ENCODE results near the gene BMERB1.

The BMERB1 gene

DNA sequence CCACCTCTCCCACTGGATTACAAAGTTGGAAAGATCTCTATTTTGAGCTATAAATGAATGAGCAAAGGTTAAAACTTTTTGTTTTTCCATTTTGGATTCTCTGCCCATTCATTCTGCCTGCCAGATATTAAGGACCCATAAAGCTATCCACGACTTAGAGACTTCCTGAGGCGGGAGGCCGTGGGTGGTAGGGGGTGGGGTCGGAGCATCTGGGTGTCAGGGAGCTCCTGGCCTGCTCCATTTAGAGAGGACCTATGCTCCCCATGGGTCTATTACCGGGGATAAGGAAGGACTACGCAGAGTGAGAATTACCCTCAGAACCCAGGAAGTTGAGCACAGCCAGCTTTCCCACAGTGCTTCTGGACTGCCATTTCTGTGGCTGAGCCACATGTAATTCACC is 162.7 kb downstream of the BMERB1 start:
- peaks cover 13% of the 10 kb centered on the region for H3K4me1 ChIP-seq (ENCODE audit: control insufficient read depth, insufficient read depth, low read length)
- no peak overlapping the region for H3K4me3 ChIP-seq (ENCODE audit: low read depth, low read length)
- no peak overlapping the region for H3K9ac ChIP-seq (ENCODE audit: low read length)
- H3K36me3 ChIP-seq (ENCODE audit: control insufficient read depth, insufficient read depth, low read length): peaks cover 70% of the 10 kb centered on the region
- H3K9me3 ChIP-seq (ENCODE audit: control insufficient read depth, insufficient read depth, low read depth, low read length): no peaks in the 10 kb centered on the region
- H3K27ac ChIP-seq (ENCODE audit: low read depth, low read length): no peak overlapping the region
- no peaks in the 10 kb centered on the region for H3K27me3 ChIP-seq (ENCODE audit: control insufficient read depth, insufficient read depth, low read length)

DNA sequence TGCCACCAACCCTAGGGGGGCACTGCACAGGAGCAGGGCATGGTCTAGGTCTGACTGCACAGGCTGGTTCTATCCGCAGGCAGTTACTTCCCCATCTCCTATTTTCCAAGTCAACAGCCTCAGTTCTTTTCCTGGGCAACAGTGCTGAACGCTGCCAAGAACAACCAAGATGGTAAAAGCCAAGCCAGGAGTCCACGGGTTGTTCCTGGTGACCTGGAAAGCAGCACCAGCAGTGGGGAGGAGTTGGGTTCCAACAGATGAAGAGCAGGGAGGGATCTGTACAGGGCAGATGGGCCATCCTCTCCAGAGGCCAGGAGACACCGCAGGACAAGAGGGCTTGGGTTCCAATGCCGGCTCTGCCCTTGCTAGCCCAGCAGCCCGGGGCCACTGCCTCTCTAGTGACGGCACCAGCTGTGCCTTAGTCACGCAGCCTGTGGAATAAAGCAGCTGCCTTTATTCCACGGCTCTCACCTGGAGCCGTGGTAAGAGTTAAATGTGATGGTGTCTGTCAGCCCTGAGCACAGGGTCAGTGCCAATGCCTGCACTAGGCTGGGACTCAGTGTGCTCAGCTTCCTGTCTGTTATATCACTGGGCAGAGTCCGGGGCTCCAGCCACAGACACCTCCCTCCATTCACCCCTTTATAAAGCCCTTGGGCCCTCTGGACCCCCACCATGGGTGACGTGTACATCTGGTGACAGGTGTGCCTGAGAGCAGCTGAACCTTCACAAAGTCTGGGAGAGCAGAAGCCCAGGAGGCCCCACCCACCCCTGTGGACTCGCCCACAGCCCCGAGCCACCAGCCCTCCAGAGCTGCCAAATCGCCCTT is 163.6 kb downstream of the BMERB1 start:
- H3K36me3 ChIP-seq (ENCODE audit: control insufficient read depth, insufficient read depth, low read length): peaks cover 79% of the 10 kb centered on the region
- H3K4me3 ChIP-seq (ENCODE audit: low read depth, low read length): no peak overlapping the region
- H3K27me3 ChIP-seq (ENCODE audit: control insufficient read depth, insufficient read depth, low read length): no peaks in the 10 kb centered on the region
- H3K27ac ChIP-seq (ENCODE audit: low read depth, low read length): no peak overlapping the region
- H3K9me3 ChIP-seq (ENCODE audit: control insufficient read depth, insufficient read depth, low read depth, low read length): no peaks in the 10 kb centered on the region
- H3K4me1 ChIP-seq (ENCODE audit: control insufficient read depth, insufficient read depth, low read length): peaks cover 8% of the 10 kb centered on the region
- H3K9ac ChIP-seq (ENCODE audit: low read length): no peak overlapping the region

DNA sequence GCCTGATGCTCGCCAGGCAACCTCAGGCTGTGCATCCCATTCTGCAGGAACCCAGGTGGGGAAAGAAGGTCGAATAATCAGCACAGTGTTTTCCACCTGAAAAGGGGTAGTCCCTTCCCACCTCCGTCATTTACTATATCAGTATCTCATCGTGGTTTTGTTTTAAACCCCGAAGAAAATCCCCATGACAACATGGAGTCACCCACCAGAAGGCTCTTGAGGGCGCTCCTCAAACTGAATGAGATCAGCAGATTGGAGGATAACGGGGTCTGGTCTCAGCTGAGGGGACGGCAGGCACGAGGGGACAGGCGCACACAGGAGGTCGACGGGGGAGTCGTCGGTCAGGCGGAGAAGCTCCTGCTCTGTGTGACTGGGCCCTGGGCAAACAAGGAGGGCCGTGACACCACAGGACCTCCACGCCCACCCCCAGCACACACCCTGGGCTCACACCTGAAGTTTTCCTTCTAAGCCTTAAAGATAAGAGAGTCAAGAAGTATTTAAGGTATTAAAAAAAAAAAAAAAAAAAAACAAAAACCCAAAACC is 164.3 kb downstream of the BMERB1 start:
- peaks cover 85% of the 10 kb centered on the region for H3K36me3 ChIP-seq (ENCODE audit: control insufficient read depth, insufficient read depth, low read length)

DNA sequence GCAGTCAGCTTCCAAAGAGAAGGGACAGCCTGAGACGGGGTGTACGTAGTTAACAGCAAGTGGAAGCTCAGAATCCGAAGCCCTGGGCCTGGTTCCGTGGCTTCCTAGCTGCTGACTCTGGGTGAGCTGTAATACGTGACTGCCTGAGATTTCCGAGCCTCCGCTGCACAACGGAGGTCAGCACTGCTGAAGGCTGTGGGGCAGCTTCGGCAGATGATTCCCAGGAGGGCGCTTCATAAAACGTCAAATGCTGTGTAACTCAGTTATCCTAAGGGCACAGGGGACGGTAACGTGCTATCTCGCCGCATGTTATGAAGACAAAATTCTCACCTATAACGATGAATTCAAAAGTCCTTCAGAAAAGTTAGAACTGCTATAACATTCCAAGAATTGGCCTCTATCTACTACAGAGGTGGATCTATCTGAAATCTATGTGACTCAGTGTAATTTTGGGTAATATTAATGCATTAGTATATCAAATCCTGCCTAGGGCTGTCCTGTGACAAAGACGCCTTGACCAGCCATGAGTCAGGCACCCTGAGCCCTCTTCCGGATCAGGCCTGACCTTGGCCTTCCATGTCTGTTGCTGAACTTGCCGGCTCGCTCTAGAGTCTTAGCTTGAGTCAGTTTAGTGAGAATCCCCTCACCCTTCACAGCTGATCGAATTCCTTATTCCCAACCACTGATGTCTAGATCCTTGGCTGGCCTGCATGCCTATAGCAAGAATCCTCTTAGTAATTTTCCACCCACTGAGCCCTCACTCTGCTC is 165.1 kb downstream of the BMERB1 start:
- Histone ChIP-seq H3K27ac (ENCODE audit: low read depth, low read length) (no peak overlapping the region), H3K36me3 (ENCODE audit: control insufficient read depth, insufficient read depth, low read length) (peaks cover 92% of the 10 kb centered on the region), H3K9ac (ENCODE audit: low read length) (no peak overlapping the region), H3K27me3 (ENCODE audit: control insufficient read depth, insufficient read depth, low read length) (no peaks in the 10 kb centered on the region), H3K9me3 (ENCODE audit: control insufficient read depth, insufficient read depth, low read depth, low read length) (no peaks in the 10 kb centered on the region), H3K4me3 (ENCODE audit: low read depth, low read length) (no peak overlapping the region), H3K4me1 (ENCODE audit: control insufficient read depth, insufficient read depth, low read length) (peaks cover 3% of the 10 kb centered on the region)

More for the DNA sequence above, 164.3 kb downstream of the BMERB1 start:
- Histone ChIP-seq H3K4me1 (ENCODE audit: control insufficient read depth, insufficient read depth, low read length) (peaks cover 3% of the 10 kb centered on the region), H3K4me3 (ENCODE audit: low read depth, low read length) (no peak overlapping the region), H3K27ac (ENCODE audit: low read depth, low read length) (no peak overlapping the region), H3K9me3 (ENCODE audit: control insufficient read depth, insufficient read depth, low read depth, low read length) (no peaks in the 10 kb centered on the region), H3K9ac (ENCODE audit: low read length) (no peak overlapping the region), H3K27me3 (ENCODE audit: control insufficient read depth, insufficient read depth, low read length) (no peaks in the 10 kb centered on the region)

DNA sequence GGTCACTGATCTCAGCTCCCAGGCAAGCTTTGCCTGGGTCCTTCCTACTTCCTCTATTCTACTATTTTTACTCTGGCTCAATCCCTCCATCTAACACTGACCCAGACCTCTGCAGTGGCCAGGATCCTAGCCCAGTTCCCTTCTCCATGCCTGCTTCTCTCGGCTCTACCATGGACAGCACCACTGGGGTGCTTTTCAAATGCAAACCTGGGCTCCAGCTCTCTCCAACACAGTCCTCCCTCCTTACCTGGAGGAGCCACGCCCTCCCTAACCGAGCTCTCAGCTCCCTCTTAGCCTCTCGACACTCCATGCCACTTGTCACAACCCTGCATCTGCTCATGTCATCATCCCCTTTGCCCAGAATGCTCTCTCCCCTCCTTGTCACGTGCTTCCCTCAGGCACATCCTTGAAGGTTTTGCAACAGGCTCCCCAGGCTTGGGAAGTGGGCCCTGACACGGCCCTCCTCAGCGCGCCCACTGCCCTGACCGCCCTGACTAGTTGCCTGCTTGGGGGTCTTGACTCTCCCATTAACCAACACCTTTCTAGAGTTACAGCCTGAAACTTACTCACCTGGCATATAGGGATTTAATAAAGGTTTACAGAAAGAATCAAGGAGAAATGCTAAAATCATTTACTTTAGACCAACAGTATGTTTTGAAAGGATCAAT is 167.0 kb downstream of the BMERB1 start:
- no peaks in the 10 kb centered on the region for H3K9me3 ChIP-seq (ENCODE audit: control insufficient read depth, insufficient read depth, low read depth, low read length)
- H3K36me3 ChIP-seq (ENCODE audit: control insufficient read depth, insufficient read depth, low read length): peaks cover 93% of the 10 kb centered on the region
- H3K9ac ChIP-seq (ENCODE audit: low read length): no peak overlapping the region
- no peak overlapping the region for H3K27ac ChIP-seq (ENCODE audit: low read depth, low read length)
- no peak overlapping the region for H3K4me3 ChIP-seq (ENCODE audit: low read depth, low read length)
- H3K4me1 ChIP-seq (ENCODE audit: control insufficient read depth, insufficient read depth, low read length): peaks cover 3% of the 10 kb centered on the region
- H3K27me3 ChIP-seq (ENCODE audit: control insufficient read depth, insufficient read depth, low read length): no peaks in the 10 kb centered on the region

DNA sequence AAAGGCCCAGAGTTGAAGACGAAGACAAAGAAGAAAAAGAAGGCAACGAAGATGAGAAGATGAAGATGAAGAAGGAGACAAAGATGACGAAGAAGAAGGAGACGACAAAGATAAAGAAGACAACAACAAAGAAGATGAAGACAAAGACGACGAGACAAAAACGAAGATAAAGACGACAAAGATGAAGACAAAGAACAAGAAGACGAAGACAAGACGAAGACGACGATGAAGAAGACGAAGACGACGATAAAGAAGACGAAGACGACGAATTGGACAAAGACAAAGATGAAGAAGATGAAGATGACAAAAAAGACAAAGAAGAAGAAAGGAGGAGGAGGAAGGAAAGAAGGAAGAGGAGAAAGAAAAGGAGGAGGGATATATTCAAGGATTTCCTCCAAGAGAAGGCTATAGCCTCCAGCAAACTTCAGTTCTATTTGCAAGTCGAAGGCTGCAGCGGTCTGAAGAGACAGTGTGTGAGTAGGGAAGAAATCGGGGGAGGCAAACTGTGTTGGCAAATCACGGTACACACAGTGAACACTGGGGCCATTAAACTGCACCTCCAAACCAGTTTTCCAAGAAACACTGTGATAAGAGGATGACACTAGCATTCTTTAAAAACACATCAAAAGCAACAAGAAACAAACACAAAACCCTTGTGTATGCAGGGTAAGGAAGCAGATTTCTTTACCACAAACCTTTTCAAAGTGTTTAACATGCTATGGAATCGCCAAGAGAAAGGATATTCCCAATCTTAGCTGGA is 168.1 kb downstream of the BMERB1 start:
- no peaks in the 10 kb centered on the region for H3K27me3 ChIP-seq (ENCODE audit: control insufficient read depth, insufficient read depth, low read length)
- peaks cover 3% of the 10 kb centered on the region for H3K4me1 ChIP-seq (ENCODE audit: control insufficient read depth, insufficient read depth, low read length)
- H3K4me3 ChIP-seq (ENCODE audit: low read depth, low read length): no peak overlapping the region
- H3K27ac ChIP-seq (ENCODE audit: low read depth, low read length): no peak overlapping the region
- H3K9me3 ChIP-seq (ENCODE audit: control insufficient read depth, insufficient read depth, low read depth, low read length): no peaks in the 10 kb centered on the region
- peaks cover 92% of the 10 kb centered on the region for H3K36me3 ChIP-seq (ENCODE audit: control insufficient read depth, insufficient read depth, low read length)
- H3K9ac ChIP-seq (ENCODE audit: low read length): no peak overlapping the region

GRCh38 chr16:15604460-15605440 is 170.4 kb downstream of the BMERB1 start:
- H3K4me1 ChIP-seq (ENCODE audit: control insufficient read depth, insufficient read depth, low read length): peaks cover 3% of the 10 kb centered on the region
- no peak overlapping the region for H3K4me3 ChIP-seq (ENCODE audit: low read depth, low read length)
- peaks cover 93% of the 10 kb centered on the region for H3K36me3 ChIP-seq (ENCODE audit: control insufficient read depth, insufficient read depth, low read length)
- H3K9ac ChIP-seq (ENCODE audit: low read length): no peak overlapping the region
- no peak overlapping the region for H3K27ac ChIP-seq (ENCODE audit: low read depth, low read length)
- no peaks in the 10 kb centered on the region for H3K27me3 ChIP-seq (ENCODE audit: control insufficient read depth, insufficient read depth, low read length)
- no peaks in the 10 kb centered on the region for H3K9me3 ChIP-seq (ENCODE audit: control insufficient read depth, insufficient read depth, low read depth, low read length)

DNA sequence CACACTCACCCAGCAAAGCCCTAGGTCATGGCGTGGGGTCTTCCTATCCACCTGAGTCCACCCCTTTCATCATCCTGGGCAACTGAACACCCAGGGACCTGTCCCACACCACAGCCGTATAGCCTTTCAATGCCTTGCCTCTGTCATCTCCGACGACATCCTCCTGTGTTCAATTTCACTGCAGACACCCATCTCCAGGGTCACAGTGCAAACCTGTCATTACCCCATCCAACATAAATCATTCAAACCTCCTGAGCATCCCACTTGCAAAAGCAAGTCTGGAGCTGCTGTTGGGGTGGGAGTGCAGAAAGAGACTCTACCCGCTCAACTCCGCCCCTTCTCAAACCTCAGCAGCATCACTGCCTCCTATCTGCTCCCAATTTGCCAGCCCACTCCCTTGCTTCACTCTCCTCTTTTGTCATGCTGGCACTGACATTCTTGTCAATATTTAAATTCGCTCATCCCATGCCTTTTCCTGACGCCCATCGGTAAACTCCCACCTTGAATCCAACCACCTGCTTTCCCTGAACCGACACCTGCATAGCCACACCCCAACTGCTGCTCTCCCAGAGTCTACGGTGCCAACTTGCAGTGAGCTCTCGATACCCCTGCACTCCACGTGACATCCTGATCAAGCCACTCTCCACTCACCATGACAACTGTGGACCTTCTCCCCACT is 171.6 kb downstream of the BMERB1 start:
- Histone ChIP-seq H3K4me3 (ENCODE audit: low read depth, low read length) (no peak overlapping the region), H3K4me1 (ENCODE audit: control insufficient read depth, insufficient read depth, low read length) (peaks cover 3% of the 10 kb centered on the region), H3K27me3 (ENCODE audit: control insufficient read depth, insufficient read depth, low read length) (no peaks in the 10 kb centered on the region), H3K36me3 (ENCODE audit: control insufficient read depth, insufficient read depth, low read length) (peaks cover 95% of the 10 kb centered on the region), H3K9me3 (ENCODE audit: control insufficient read depth, insufficient read depth, low read depth, low read length) (no peaks in the 10 kb centered on the region), H3K9ac (ENCODE audit: low read length) (no peak overlapping the region), H3K27ac (ENCODE audit: low read depth, low read length) (no peak overlapping the region)

DNA sequence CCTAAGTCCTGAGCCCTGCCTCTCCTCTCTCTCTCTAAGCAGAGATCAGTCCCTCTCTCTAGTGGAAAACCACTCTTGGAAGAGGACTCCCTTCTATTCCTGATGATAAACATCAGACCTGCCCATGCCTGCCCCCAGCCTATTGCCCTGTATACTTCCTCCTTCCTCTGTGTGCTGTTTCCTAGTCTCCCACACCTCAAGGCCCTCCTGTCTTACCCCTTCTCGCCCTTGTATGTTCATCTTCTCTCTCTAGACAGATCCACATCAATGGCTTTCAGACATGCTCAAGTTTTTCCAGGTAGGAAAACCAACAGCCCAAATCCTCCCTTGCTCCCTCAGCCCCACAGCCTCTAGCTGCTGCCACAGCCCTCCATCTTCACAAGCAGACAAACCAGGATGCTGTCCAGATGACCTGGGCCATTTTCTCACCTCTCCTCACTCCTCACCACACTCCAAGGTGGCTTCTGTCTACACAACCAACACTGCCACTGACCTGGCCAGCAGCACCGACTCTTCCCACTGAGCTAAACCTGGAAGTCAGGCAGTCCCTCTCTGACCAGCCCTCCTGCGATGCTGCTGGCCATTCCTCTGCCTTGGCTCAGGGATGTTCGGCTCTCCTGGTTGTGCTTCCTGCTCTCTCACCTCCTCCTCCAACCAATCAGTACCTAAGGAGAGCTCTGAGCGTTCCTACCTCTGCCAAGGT is 172.3 kb downstream of the BMERB1 start:
- Histone ChIP-seq H3K9ac (ENCODE audit: low read length) (no peak overlapping the region), H3K36me3 (ENCODE audit: control insufficient read depth, insufficient read depth, low read length) (peaks cover 92% of the 10 kb centered on the region), H3K4me1 (ENCODE audit: control insufficient read depth, insufficient read depth, low read length) (no peaks in the 10 kb centered on the region), H3K9me3 (ENCODE audit: control insufficient read depth, insufficient read depth, low read depth, low read length) (no peaks in the 10 kb centered on the region), H3K27ac (ENCODE audit: low read depth, low read length) (no peak overlapping the region), H3K27me3 (ENCODE audit: control insufficient read depth, insufficient read depth, low read length) (no peaks in the 10 kb centered on the region), H3K4me3 (ENCODE audit: low read depth, low read length) (no peak overlapping the region)

All from HUES6 (cell line).